Endothelial cell of umbilical vein (primary cell): ENCODE data around the gene GLDN. TPM values are rescaled to one million over a fixed set of nuclear protein-coding genes. Genes with fewer than 3 reads are reported as not detected.

Experiments
- BruUV-seq: library from RNA; stranded (reverse); fragments of 400-500 nt; replicated peaks from 2 replicates; lab custom pipeline; 2021; lab: Mats Ljungman, UMichigan
- CTCF ChIA-PET: fragments of 300-600, 350-600 bp; sonication (Branson Sonifier 250); formaldehyde crosslinking; loops from one replicate; lab custom pipeline; 2021; ENCODE audit warnings: antibody characterized with exemption, inconsistent platforms; lab: Charles Lee
- POLR2A ChIA-PET: fragments of 300-600, 350-600 bp; sonication (Branson Sonifier 250); formaldehyde crosslinking; loops from one replicate; lab custom pipeline; 2021; ENCODE audit warnings: antibody characterized with exemption, inconsistent platforms; lab: Charles Lee
- DNase-seq: peaks from one replicate; pipeline ENCODE4 v3.0.0-alpha.2; 2011; ENCODE audit warnings: low read depth, low spot score
- FAIRE-seq: peaks from 2 replicates; lab custom pipeline; 2011; peaks lifted over from hg19 to GRCh38; lab: Jason Lieb, UNC
- H2AFZ ChIP-seq: 2 replicates; pipeline ENCODE4 v1.6.0; 2012; ENCODE audit warnings: low read depth, low read length, control low read depth, inconsistent platforms
- H3K27ac ChIP-seq: 2 replicates; pipeline ENCODE4 v1.5.1; 2011; ENCODE audit warnings: low read depth, mild to moderate bottlenecking, control low read depth, low read length, moderate library complexity; ENCODE audit not compliant: insufficient read depth
- H3K27me3 ChIP-seq, 2 experiments: 2 replicates each; pipeline versions ENCODE4 v1.6.0 to v1.6.1; 2011; ENCODE audit warnings: low read length in 2 of 2, mixed read lengths in 1 of 2; ENCODE audit not compliant: control insufficient read depth in 2 of 2, insufficient read depth in 2 of 2
- H3K36me3 ChIP-seq, 2 experiments: 2 replicates in 1 of 2; 3 replicates in 1 of 2; pipeline ENCODE4 v1.5.1; 2011; ENCODE audit warnings: low read length in 2 of 2, mild to moderate bottlenecking in 1 of 2, moderate library complexity in 1 of 2; ENCODE audit not compliant: control insufficient read depth in 2 of 2, insufficient read depth in 2 of 2; ENCODE audit errors: extremely low read depth in 1 of 2
- H3K4me1 ChIP-seq: 3 replicates; pipeline ENCODE4 v1.5.1; 2011; ENCODE audit warnings: mild to moderate bottlenecking, low read length; ENCODE audit not compliant: control insufficient read depth, insufficient read depth; ENCODE audit errors: extremely low read depth
- H3K4me2 ChIP-seq: 2 replicates; pipeline ENCODE4 v1.6.1; 2011; ENCODE audit warnings: low read length, control low read depth, mixed read lengths; ENCODE audit not compliant: insufficient read depth
- H3K4me3 ChIP-seq, 3 experiments: fragments of 200-600 bp in 1 of 3; sonication (generic), shearing (Covaris generic) in 1 of 3; replicated peaks in 1 of 3; 2 replicates each; pipeline ENCODE4 v1.5.1; 2011 to 2016; ENCODE audit warnings: control low read depth in 3 of 3, low read length in 3 of 3, mild to moderate bottlenecking in 2 of 3, inconsistent platforms in 1 of 3, low read depth in 1 of 3, moderate library complexity in 1 of 3; ENCODE audit not compliant: insufficient read depth in 1 of 3
- H3K79me2 ChIP-seq: 2 replicates; pipeline ENCODE4 v1.6.0; 2012; ENCODE audit warnings: low read length, inconsistent platforms; ENCODE audit not compliant: control insufficient read depth, insufficient read depth
- H3K9ac ChIP-seq: replicated peaks from 2 replicates; pipeline ENCODE3; 2011; ENCODE audit warnings: low read length, control low read depth; ENCODE audit not compliant: insufficient read depth; ENCODE audit errors: extremely low read depth
- H3K9me1 ChIP-seq: replicated peaks from 3 replicates; pipeline ENCODE4 v1.6.0; 2011; ENCODE audit warnings: mild to moderate bottlenecking, low read length; ENCODE audit not compliant: control insufficient read depth, insufficient read depth; ENCODE audit errors: extremely low read depth
- H3K9me3 ChIP-seq: replicated peaks from 2 replicates; pipeline ENCODE4 v1.5.1; 2012; ENCODE audit warnings: low read length, inconsistent platforms; ENCODE audit not compliant: control insufficient read depth, insufficient read depth
- H4K20me1 ChIP-seq: replicated peaks from 2 replicates; pipeline ENCODE3; 2011; ENCODE audit warnings: mild to moderate bottlenecking, low read length; ENCODE audit not compliant: control insufficient read depth, insufficient read depth; ENCODE audit errors: extremely low read depth
- CTCF ChIP-seq, 2 donors: IDR thresholded peaks; 1 replicate in 1 of 2; 2 replicates in 1 of 2; pipeline ENCODE4 v1.5.1; 2011; ENCODE audit warnings: low read length in 2 of 2, mild to moderate bottlenecking in 2 of 2, moderate library complexity in 2 of 2, control low read depth in 1 of 2, inconsistent platforms in 1 of 2, low read depth in 1 of 2; ENCODE audit not compliant: insufficient read depth in 1 of 2; ENCODE audit errors: extremely low read depth in 1 of 2
- EZH2 ChIP-seq: IDR thresholded peaks from 2 replicates; pipeline ENCODE4 v1.6.1; 2012; ENCODE audit warnings: borderline replicate concordance, low read depth, mild to moderate bottlenecking, moderate library complexity, low read length, inconsistent platforms; ENCODE audit not compliant: severe bottlenecking
- FOS ChIP-seq: IDR thresholded peaks from 2 replicates; pipeline ENCODE4 v1.6.1; 2011; ENCODE audit warnings: mild to moderate bottlenecking, low read length, moderate library complexity, borderline replicate concordance; ENCODE audit not compliant: insufficient read depth
- GATA2 ChIP-seq: IDR thresholded peaks from 2 replicates; pipeline ENCODE4 v1.7.0; 2011; ENCODE audit warnings: low read depth, mild to moderate bottlenecking, moderate library complexity, mixed read lengths, low read length; ENCODE audit not compliant: insufficient read length, insufficient read depth
- JUN ChIP-seq: IDR thresholded peaks from 2 replicates; pipeline ENCODE4 v1.6.1; 2011; ENCODE audit warnings: borderline replicate concordance, low read depth; ENCODE audit not compliant: insufficient read length, insufficient read depth
- MAX ChIP-seq: IDR thresholded peaks from 2 replicates; pipeline ENCODE4 v1.6.1; 2011; ENCODE audit not compliant: insufficient read depth, insufficient read length
- MYC ChIP-seq: IDR thresholded peaks from one replicate; pipeline ENCODE4 v1.6.1; 2011; ENCODE audit warnings: mild to moderate bottlenecking, low read depth, low read length
- POLR2A ChIP-seq: IDR thresholded peaks from 2 replicates; pipeline ENCODE4 v1.6.1; 2012; ENCODE audit warnings: low read depth, mild to moderate bottlenecking, control low read depth, low read length
- POLR2AphosphoS5 ChIP-seq: IDR thresholded peaks from 2 replicates; pipeline ENCODE4 v1.6.1; 2012; ENCODE audit warnings: low read depth, mild to moderate bottlenecking, control low read depth, low read length, moderate library complexity; ENCODE audit not compliant: insufficient read depth
- dilution Hi-C: fragments of 300-500 bp; cut with MboI; formaldehyde crosslinking; loops from one replicate; pipeline ENCODE4 v1.15.0; 2019; ENCODE audit warnings: low sequenced_read_pairs; ENCODE audit not compliant: extremely low pct_ligation_motif_present
- intact Hi-C: fragments of 100-400 bp; cut with micrococcal nuclease; formaldehyde crosslinking; loops from one replicate; pipeline ENCODE4 v1.10.0; 2022
- polyA plus RNA-seq, 4 experiments: library from polyadenylated mRNA; depleted of rRNA in 3 of 4; stranded (reverse) in 3 of 4; unstranded in 1 of 4; fragments of >200 nt; gene quantifications; 2 replicates each; pipeline versions ENCODE4 v1.2.1 to v1.2.3, GENCODE V29; 2011 to 2012; ENCODE audit warnings: missing spikeins in 1 of 4
- total RNA-seq: library from RNA; stranded (reverse); gene quantifications from 2 replicates; pipeline ENCODE4 v1.2.3, GENCODE V29; 2021

GLDN gene
- total and polyA plus RNA-seq, 2 donors (not counting 3 experiments of a cell fraction or from before 2014, with no cell fraction given): not detected

- Histone ChIP-seq H3K79me2 (no peaks in the 10 kb centered on the region), H2AFZ (no peak overlapping the region), H3K27ac (no peak overlapping the region), H3K4me2 (no peak overlapping the region), H3K4me3 (no peak overlapping the region), H3K27me3 (peaks cover 54 to 56% of the 10 kb centered on the region in 2 experiments), H3K9me1 (no peaks in the 10 kb centered on the region), H3K9me3 (no peaks in the 10 kb centered on the region), H3K4me1 (no peaks in the 10 kb centered on the region), H4K20me1 (no peaks in the 10 kb centered on the region), H3K36me3 (no peaks in the 10 kb centered on the region), H3K9ac (no peak overlapping the region)
- FAIRE-seq (no peak), DNase-seq (no peak)
- ChIA-PET POLR2A (no interaction called here), CTCF (no interaction called here)
- intact Hi-C loops: no loop called here
- TF ChIP-seq MAX: no peak
- no peak for TF ChIP-seq JUN
- TF ChIP-seq POLR2A: no peak
- TF ChIP-seq GATA2: no peak
- TF ChIP-seq POLR2AphosphoS5: no peak
- no peak for TF ChIP-seq CTCF (IDR thresholded peaks at IDR 0.05; ENCODE audit: extremely low read depth in 1 of 2, insufficient read depth in 1 of 2, low read depth in 1 of 2, low read length in 2 of 2)
- no peak for TF ChIP-seq MYC
- no peak for TF ChIP-seq EZH2
- no peak for TF ChIP-seq FOS
- BruUV-seq: no TSS peak
- dilution Hi-C loops: no loop called here
Observed at GRCh38 chr15:51356147-51356546, 14.7 kb downstream of the GLDN start.
